CD1c-positive myeloid dendritic cell (primary cell): Measurements from ENCODE around the gene EVA1C.
"Not testable (repeated sequence)": the region's sequence is repeated elsewhere in the genome, so short reads cannot be mapped to it uniquely, and the experiment has no call there.

ENCODE experiments used
- DNase-seq: peaks from one replicate; pipeline ENCODE4 v3.0.0-alpha.2; 2016; ENCODE audit errors: extremely low spot score

The EVA1C gene

GRCh38 chr21:32462564-32462963, 50.1 kb downstream of the EVA1C start:
- not testable (repeated sequence) for DNase-seq

GRCh38 chr21:32463367-32463766, 50.9 kb downstream of the EVA1C start:
- DNase-seq: no peak

GRCh38 chr21:32463889-32464300, 51.4 kb downstream of the EVA1C start:
- no peak for DNase-seq

- no peak for DNase-seq
Measured at GRCh38 chr21:32467291-32467690, 54.8 kb downstream of the EVA1C start.

GRCh38 chr21:32468681-32469111, 56.2 kb downstream of the EVA1C start:
- DNase-seq: no peak

- DNase-seq: no peak
Measured at GRCh38 chr21:32469628-32470027, 57.1 kb downstream of the EVA1C start.

- no peak for DNase-seq
Measured at GRCh38 chr21:32470206-32470605, 57.7 kb downstream of the EVA1C start.

- DNase-seq: no peak
Measured at GRCh38 chr21:32472890-32473765, 60.6 kb downstream of the EVA1C start.

- DNase-seq: no peak
Measured at GRCh38 chr21:32474179-32475059, 61.9 kb downstream of the EVA1C start.

- no peak for DNase-seq
Measured at GRCh38 chr21:32475162-32475812, 62.8 kb downstream of the EVA1C start.

- no peak for DNase-seq
Measured at GRCh38 chr21:32476661-32477423, 64.3 kb downstream of the EVA1C start.

- DNase-seq: no peak
Measured at GRCh38 chr21:32477424-32477745, 64.9 kb downstream of the EVA1C start.

- no peak for DNase-seq
Measured at GRCh38 chr21:32481875-32482408, 69.4 kb downstream of the EVA1C start.

GRCh38 chr21:32482565-32483292, 70.2 kb downstream of the EVA1C start:
- no peak for DNase-seq

GRCh38 chr21:32483293-32483595, 70.7 kb downstream of the EVA1C start:
- no peak for DNase-seq

- peak; percentile 50 for DNase-seq
Measured at GRCh38 chr21:32484706-32485380, 72.3 kb downstream of the EVA1C start.

GRCh38 chr21:32492376-32492775, 79.9 kb downstream of the EVA1C start:
- DNase-seq: no peak

GRCh38 chr21:32494934-32495709, 82.6 kb downstream of the EVA1C start:
- DNase-seq: no peak

- no peak for DNase-seq
Measured at GRCh38 chr21:32496568-32496967, 84.1 kb downstream of the EVA1C start.
